Measurements from ENCODE around the gene LRRC56. TPM values are rescaled to one million over a fixed set of nuclear protein-coding genes. Genes with fewer than 3 reads are reported as not detected.

The LRRC56 gene
- total RNA-seq, 1 experiment from 2014 or later, result not detected

DNA sequence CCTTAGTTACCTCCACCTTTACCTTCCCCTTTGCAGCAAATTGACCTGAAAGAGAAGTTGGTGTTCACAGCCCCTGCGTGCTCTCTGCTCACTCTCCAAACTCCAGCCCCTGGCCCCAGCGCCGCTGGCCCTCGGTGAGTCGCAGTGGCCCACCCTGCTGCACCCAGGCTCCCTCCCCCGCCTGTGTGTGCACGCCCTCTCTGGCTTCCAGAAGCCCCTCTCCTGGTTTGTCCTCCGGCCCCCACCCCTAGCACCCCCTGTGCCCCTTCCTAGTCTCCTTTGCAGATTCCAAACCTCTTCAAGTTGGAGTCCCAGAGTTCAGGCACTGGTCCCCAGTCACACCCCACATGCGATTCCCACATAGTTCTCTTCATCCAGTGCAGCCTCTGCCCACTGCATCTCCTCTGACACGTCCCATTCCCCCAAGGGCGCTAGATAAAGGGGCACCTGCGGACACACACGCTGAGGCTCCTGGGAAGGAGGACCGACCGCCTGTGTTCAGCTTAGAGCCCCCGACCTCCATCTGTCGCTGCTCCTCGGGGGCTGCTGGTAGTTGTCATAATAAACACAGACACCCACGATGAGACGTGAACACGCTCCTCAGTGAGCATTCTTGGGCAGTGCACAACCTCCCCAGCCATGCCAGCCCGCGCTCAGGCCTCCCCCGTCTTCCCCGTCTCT, 37.4 kb downstream of the LRRC56 start:
- DNase-seq (ENCODE audit: low read depth), result no peak

- peak; percentile 54 for DNase-seq (ENCODE audit: low read depth)
Measured at GRCh38 chr11:575313-575995, 38.1 kb downstream of the LRRC56 start.

DNA sequence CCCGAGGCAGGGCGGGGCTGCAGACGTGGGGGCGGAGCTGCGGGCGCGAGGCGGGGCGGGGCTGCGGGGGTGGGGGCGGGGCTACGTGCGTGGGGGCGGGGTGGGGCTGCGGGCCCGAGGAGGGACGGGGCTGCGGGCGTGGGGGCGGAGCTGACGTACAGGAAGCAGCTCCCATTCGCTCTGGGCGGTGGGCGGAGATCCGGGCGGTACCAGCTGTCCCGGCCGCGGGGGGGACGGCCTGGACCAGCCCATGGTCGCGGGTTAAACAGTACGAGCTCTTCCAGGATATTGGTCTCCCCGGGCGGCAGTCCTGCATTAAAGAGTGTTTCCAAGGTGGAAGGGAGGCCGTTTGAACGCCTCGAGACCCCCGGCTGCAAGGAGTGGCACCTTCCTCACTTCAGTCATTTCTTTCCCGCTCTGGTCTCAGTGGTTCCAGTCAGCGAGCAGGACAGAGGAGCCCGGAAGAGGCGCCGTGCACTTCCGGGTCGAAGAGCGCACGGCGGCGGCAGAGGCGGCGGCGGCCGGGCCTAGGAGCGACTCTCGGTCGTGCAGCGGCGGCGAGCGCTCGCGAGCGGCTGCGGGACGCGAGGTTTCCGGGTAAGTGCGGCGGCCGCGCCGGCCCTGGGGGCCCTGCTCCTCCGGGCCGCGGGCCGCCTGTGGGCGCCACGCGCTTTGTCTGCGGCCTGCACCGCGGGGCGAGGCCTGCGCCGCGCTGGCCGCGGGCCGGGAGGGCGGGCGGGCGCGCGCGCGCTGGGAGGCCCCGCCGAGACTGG, 38.9 kb downstream of the LRRC56 start, which contains the start of gene PHRF1:
PHRF1 (plus strand) TSS at position 475 of the 773 bp plus-strand sequence. CDS start 5,043 bp downstream, outside the sequence.
- DNase-seq (ENCODE audit: low read depth), result peak; percentile 89

DNA sequence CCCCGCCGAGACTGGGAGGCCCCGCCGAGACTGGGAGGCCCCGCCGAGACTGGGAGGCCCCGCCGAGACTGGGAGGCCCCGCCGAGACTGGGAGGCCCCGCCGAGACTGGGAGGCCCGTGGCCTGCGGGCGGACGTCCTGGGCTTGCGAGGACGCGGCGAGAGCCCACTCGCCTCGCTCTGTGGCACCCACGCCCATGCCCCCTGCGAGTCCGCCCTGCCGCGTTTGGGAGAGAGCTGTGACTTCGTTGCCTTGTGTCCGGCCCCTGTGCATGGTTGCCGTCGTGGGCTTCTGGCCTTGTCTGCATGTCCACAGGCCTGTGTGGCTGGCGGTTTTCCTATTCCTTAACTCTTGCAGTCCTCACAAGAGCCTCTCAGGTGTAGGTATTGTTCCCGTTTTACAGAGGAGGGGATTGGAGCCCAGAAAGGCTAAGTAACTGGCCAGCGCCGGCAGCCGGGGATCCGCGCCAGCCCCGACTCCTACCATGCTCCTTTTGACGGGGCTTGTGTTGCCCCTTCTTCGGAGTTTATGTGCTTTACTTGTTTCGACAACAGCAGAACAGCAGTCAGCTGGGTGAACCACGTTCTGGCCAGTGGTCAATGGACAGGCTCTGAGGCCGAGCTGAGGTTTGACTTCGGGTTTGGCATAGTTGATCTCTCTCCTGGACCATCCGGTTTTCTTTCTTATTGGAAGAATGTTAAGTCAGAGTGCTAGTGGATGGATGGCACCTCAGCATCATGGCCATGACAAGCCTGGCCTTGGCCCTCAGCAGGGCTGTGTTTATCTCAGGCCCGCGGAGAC, 39.7 kb downstream of the LRRC56 start:
- no peak for DNase-seq (ENCODE audit: low read depth)

DNA sequence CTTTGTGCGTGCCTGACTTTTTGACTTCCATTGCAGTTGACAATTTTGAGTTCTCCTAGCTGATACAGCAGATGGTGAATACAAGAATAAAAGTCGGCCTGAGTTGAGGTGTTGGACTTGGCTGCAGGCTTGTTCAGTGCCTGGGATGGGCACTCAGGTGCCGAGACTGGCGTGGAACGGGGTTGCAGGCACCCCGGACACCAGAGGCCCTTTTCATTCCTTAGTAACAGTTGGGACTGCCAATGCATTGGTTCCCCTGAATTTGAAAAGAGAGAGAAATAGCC, 40.2 kb downstream of the LRRC56 start:
- no peak for DNase-seq (ENCODE audit: low read depth)

- no peak for DNase-seq (ENCODE audit: low read depth)
Measured at GRCh38 chr11:578276-579035, 41.1 kb downstream of the LRRC56 start.

DNA sequence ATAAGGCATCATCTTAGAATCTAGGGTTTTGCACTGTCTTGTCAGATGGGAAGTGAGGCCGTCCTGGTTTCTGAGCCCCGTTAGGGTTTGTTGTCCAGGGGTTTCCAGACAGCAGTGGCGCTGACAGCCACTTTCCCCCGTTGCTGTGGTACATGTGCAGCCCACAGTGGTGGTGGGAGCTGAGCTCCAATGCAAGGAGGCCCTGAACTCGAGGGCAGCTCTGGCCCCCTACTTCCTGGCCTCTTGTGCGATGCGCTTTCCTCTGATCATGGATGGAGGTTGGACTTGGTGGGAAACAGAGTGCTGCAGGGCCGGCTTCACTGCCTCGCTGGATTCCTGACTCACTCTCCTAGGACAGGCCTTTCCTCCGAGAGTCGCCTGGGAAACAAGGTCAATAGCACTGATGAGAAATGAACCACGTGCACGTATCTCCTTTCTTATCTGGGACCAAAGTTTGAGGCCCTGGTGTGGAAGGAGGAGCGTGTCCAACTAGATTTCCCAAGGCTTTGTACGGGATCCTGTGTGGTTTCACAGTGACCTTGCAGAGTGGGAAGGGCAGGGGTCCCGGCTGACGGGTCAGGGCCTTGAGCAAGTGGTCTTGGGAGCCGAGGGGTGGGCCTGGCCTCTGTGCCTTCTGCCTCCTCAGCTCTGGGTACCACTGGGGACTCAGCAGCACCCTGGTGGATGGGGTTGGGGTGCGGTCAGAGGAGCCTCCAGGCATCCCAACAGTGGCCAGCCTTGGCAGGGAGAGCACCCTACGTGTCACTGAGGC, 42.7 kb downstream of the LRRC56 start:
- no peak for DNase-seq (ENCODE audit: low read depth)

DNA sequence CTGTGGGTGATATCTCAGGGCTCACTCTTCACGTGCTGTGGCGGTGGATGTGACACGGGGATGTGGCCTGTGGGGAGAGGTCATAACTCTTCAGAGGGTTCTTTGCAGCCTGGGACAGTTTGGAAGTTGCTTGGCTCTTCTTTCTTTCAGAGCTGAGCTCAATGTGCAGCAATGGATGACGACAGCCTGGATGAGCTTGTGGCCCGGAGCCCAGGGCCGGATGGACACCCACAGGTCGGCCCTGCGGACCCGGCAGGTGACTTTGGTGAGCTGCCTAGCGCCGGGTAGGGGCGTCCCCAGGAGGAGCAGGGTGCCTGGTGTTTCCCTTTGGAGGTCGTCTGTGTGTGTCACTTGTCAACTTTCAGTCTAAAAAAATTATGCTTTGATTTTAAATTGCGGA, 44.0 kb downstream of the LRRC56 start:
- no peak for DNase-seq (ENCODE audit: low read depth)

- DNase-seq (ENCODE audit: low read depth), result no peak
Measured at GRCh38 chr11:581752-582151, 44.4 kb downstream of the LRRC56 start.

GRCh38 chr11:584287-584686, 47.0 kb downstream of the LRRC56 start:
- DNase-seq (ENCODE audit: low read depth), result no peak

DNA sequence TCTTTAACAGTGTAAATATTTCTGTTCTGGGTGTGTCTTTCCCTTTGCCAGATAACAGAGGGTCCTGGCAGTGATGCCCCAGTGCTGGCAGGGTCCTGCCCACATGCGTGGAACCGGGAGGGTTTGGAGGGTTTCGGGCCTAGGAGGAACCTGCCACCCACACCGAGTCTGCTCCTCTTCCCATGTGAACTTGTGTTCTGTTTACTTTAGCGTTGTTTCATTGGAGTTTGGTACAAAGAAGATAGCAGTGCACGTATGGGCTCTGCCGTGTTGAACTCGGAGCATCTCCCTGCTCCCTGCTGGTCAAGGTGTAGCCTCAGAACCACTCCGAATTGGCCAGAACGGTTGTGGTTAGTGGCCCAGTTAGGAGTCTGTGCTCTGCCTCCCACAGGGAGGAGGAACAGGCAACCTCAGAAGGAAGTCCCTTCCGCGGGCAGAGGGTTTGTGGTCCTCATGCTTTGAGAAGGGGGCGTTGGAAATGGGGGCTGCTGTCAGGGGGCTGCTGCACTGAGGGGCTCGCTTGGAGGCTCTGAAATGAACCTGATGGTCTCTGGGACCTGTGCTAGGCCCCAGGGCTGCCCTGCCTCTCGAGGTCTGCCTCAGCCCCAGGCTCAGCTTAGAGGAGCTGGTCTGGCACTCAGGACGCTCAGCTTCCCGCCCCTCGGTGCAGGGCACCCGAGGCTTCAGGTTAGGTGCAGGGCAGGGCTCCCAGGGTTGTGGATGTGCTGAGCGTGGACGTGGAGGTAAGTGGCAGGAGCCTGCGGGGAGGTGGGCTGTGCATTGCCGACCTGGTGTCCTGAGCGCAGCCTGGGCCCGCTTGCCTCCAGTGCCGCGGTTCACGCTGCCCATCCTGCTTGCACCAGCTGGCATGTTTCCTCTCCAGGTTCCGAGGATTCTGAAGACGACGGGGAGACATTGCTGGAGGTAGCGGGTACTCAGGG, 49.3 kb downstream of the LRRC56 start:
- no peak for DNase-seq (ENCODE audit: low read depth)

GRCh38 chr11:587546-587945, 50.2 kb downstream of the LRRC56 start:
- no peak for DNase-seq (ENCODE audit: low read depth)

DNA sequence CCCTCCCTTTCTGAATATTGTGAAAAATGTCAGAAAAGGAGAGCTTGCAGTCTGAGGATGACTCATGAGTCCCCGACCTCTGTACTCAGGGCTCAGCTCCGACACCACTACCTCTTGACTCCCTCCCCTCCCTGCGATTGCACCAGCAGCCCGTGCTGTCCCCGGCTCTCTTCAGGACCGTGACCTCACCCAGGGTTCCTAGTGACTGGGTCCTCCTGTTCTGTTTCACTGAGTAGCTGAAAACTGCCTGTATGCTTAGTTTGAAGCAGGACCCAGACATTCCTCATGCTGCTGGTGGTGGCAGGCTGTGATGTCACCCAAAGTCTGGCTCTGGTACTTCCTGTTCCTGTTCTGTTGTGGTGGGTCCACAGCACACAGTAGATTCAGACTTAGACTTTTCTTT, 50.7 kb downstream of the LRRC56 start:
- peak; percentile 48 for DNase-seq (ENCODE audit: low read depth)

DNA sequence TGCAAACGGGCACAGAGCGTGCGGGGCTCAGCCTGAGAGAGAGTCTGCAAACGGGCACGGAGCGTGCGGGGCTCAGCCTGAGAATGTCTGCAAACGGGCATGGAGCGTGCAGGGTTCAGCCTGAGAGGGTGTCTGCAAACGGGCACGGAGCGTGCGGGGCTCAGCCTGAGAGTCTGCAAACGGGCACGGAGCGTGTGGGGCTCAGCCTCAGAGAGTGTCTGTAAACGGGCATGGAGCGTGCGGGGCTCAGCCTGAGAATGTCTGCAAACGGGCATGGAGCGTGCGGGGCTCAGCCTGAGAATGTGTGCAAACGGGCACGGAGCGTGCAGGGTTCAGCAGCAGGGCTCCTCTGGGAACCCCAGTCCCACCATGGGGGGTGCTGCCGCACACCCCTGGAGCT, 52.5 kb downstream of the LRRC56 start:
- DNase-seq (ENCODE audit: low read depth), result no peak

- no peak for DNase-seq (ENCODE audit: low read depth)
Measured at GRCh38 chr11:590997-591396, 53.7 kb downstream of the LRRC56 start.

GRCh38 chr11:592501-592900, 55.2 kb downstream of the LRRC56 start:
- DNase-seq (ENCODE audit: low read depth), result no peak

DNA sequence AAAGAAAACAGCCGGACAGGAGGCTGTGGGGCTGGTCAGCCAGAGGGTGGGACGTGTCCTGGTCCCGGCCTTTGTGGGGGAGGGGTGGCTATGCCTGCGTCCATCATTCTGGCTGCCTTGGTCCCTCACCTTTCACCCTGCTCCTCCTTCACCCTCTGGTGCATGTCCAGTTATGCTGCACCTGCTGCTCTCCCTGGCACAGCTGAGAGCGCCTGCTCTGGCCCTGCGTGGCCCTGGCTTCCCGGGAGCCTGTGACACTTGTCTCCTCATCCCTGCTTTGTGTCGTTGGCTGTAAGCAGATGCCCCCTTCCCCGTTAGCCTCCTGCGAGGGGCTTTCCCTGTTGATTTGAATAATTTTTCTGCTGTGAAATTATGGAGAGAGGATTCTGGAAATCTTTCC, 55.6 kb downstream of the LRRC56 start:
- no peak for DNase-seq (ENCODE audit: low read depth)

DNA sequence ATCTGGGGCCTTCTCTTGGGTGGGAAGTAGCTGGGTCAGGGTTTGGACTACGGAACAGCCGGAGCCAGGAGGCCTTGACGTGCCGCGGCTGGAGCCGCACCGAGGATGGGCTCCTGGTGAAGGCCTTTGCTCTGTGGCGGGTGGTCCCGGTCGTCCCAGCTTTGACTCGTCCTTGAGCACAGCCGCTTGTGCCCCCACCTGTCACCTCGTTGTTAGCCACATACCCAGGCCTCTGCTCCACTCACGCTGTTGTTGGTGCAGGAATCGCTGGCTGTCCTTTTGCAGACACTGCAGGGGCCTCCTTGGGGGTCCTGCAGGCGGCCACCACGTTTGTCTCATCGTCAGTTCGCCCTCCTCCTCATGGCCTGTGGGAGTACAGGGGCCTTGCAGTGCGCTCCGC, 56.0 kb downstream of the LRRC56 start:
- DNase-seq (ENCODE audit: low read depth), result no peak

DNA sequence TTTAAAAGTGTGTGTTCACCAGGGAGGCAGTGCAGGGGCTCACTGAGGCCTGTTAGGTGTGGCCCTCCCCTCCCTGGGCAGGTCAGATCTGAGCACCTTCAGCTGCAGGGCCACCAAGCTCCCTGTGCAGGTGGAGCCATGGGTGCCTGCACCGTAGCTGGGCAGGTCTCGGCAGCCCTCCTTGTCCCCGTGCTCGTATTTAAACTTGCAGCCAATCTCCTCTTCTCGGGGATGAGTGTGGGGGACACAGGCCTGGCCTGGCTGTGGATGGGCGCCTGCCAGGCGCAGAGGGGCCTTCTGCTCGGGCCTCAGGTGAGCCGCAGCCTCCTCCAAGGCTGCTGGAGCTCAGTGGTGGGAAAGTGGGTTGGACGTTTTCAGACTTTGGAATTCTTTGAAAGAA, 58.1 kb downstream of the LRRC56 start:
- DNase-seq (ENCODE audit: low read depth), result no peak

All from RPMI7951 (cell line).